GM23338 (cell line): ENCODE measurements around the gene CEBPB. TPM values are rescaled to one million over a fixed set of nuclear protein-coding genes. Genes with fewer than 3 reads are reported as not detected.

Experiments used
- ATAC-seq: fragments of 200-7000 bp; cut with Tn5 transposase; 3 replicates; pipeline ENCODE4 v1.9.1; 2020
- DNase-seq: peaks from one replicate; pipeline ENCODE4 v3.0.0-alpha.2; 2015; ENCODE audit warnings: low spot score
- H2AFZ ChIP-seq: fragments of 200-600 bp; sonication (generic); 2 replicates; pipeline ENCODE4 v1.8.0; 2016; ENCODE audit warnings: antibody characterized with exemption, mild to moderate bottlenecking, moderate library complexity
- H3F3A ChIP-seq: fragments of 200-600 bp; sonication (generic); replicated peaks from 2 replicates; pipeline ENCODE4 v1.8.0; 2017; ENCODE audit warnings: antibody characterized with exemption, mixed run types, low read depth
- H3K27ac ChIP-seq: fragments of 200-600 bp; sonication (generic); 2 replicates; pipeline ENCODE4 v1.6.1; 2016; ENCODE audit warnings: low read depth
- H3K27me3 ChIP-seq: fragments of 200-600 bp; sonication (generic); 2 replicates; pipeline ENCODE4 v1.8.0; 2016; ENCODE audit warnings: mild to moderate bottlenecking, mixed run types, moderate library complexity; ENCODE audit not compliant: insufficient read depth
- H3K36me3 ChIP-seq: fragments of 200-600 bp; sonication (generic); 2 replicates; pipeline ENCODE4 v1.8.0; 2016; ENCODE audit warnings: mild to moderate bottlenecking; ENCODE audit not compliant: insufficient read depth
- H3K4me1 ChIP-seq: fragments of 200-600 bp; sonication (generic); 2 replicates; pipeline ENCODE4 v1.8.0; 2016; ENCODE audit warnings: mild to moderate bottlenecking, moderate library complexity; ENCODE audit not compliant: insufficient read depth
- H3K4me2 ChIP-seq: fragments of 200-600 bp; sonication (generic); 2 replicates; pipeline ENCODE4 v1.7.1; 2017; ENCODE audit warnings: mixed run types
- H3K4me3 ChIP-seq: fragments of 200-600 bp; sonication (generic); 2 replicates; pipeline ENCODE4 v1.6.1; 2016; ENCODE audit warnings: mixed run types
- H3K79me2 ChIP-seq: fragments of 200-600 bp; sonication (generic); replicated peaks from 2 replicates; pipeline ENCODE4 v1.8.0; 2017; ENCODE audit warnings: mild to moderate bottlenecking; ENCODE audit not compliant: insufficient read depth
- H3K9me2 ChIP-seq: fragments of 200-600 bp; sonication (generic); 2 replicates; pipeline ENCODE4 v1.8.0; 2017; ENCODE audit not compliant: insufficient read depth
- H4K20me1 ChIP-seq: fragments of 200-600 bp; sonication (generic); replicated peaks from 2 replicates; pipeline ENCODE4 v1.8.0; 2017; ENCODE audit warnings: mild to moderate bottlenecking; ENCODE audit not compliant: insufficient read depth
- H3K27ac Mint-ChIP-seq: 2 replicates; pipeline ENCODE4 v1.8.0; 2020; ENCODE audit warnings: inconsistent platforms, mild to moderate bottlenecking, moderate library complexity, mixed read lengths
- H3K27me3 Mint-ChIP-seq: 3 replicates; pipeline ENCODE4 v1.8.0; 2022; ENCODE audit warnings: low read depth, mild to moderate bottlenecking, moderate library complexity, mixed read lengths, inconsistent platforms; ENCODE audit not compliant: insufficient read depth, poor library complexity
- H3K36me3 Mint-ChIP-seq: 3 replicates; pipeline ENCODE4 v1.8.0; 2021; ENCODE audit warnings: low read depth, mild to moderate bottlenecking, inconsistent platforms, moderate library complexity, mixed read lengths
- H3K4me1 Mint-ChIP-seq: 3 replicates; pipeline ENCODE4 v1.8.0; 2020; ENCODE audit warnings: mild to moderate bottlenecking, inconsistent platforms, mixed read lengths
- H3K4me3 Mint-ChIP-seq: 3 replicates; pipeline ENCODE4 v1.8.0; 2021; ENCODE audit warnings: moderate library complexity, mild to moderate bottlenecking, inconsistent platforms, mixed read lengths
- H3K9me3 Mint-ChIP-seq: 3 replicates; pipeline ENCODE4 v1.8.0; 2020; ENCODE audit warnings: moderate library complexity, mild to moderate bottlenecking, inconsistent platforms, mixed read lengths
- CREB1 ChIP-seq: fragments of 250-450 bp; sonication (Bioruptor Pico); IDR thresholded peaks from 2 replicates; pipeline ENCODE4 v1.5.0; 2020; ENCODE audit warnings: low read depth, mild to moderate bottlenecking, moderate library complexity
- CTCF ChIP-seq, 2 experiments: fragments of 200-600 bp in 1 of 2; sonication (generic) in 1 of 2; conservative IDR thresholded peaks; 2 replicates each; pipeline versions ENCODE4 v1.5.1 to v1.6.1; 2016 to 2017; ENCODE audit warnings: antibody characterized with exemption in 2 of 2, low read depth in 2 of 2, mild to moderate bottlenecking in 2 of 2, moderate library complexity in 1 of 2
- ETS1 ChIP-seq: IDR thresholded peaks from 2 replicates; pipeline ENCODE4 v1.6.1; 2016; ENCODE audit warnings: antibody characterized with exemption
- EZH2 ChIP-seq: fragments of 200-600 bp; sonication (generic); IDR thresholded peaks from one replicate; pipeline ENCODE4 v1.8.0; 2017; ENCODE audit warnings: antibody characterized with exemption, mild to moderate bottlenecking, low read depth; ENCODE audit not compliant: unreplicated experiment
- EZH2phosphoT487 ChIP-seq: fragments of 200-600 bp; sonication (generic); IDR thresholded peaks from one replicate; pipeline ENCODE4 v1.8.1; 2018; ENCODE audit warnings: antibody characterized with exemption; ENCODE audit not compliant: unreplicated experiment
- JUNB ChIP-seq: IDR thresholded peaks from one replicate; pipeline ENCODE4 v1.6.1; 2016; ENCODE audit warnings: antibody characterized with exemption; ENCODE audit not compliant: unreplicated experiment
- NANOG ChIP-seq: IDR thresholded peaks from 2 replicates; pipeline ENCODE4 v1.6.1; 2016; ENCODE audit warnings: antibody characterized with exemption, borderline replicate concordance
- POLR2AphosphoS5 ChIP-seq: IDR thresholded peaks from 2 replicates; pipeline ENCODE4 v1.6.1; 2016; ENCODE audit warnings: antibody characterized with exemption, low read depth
- REST ChIP-seq: IDR thresholded peaks from one replicate; pipeline ENCODE4 v1.6.1; 2018; ENCODE audit warnings: antibody characterized with exemption; ENCODE audit not compliant: unreplicated experiment
- STAT1 ChIP-seq: IDR thresholded peaks from one replicate; pipeline ENCODE4 v1.6.1; 2016; ENCODE audit warnings: antibody characterized with exemption; ENCODE audit not compliant: unreplicated experiment
- ZNF114 ChIP-seq: fragments of 250-450 bp; sonication (Bioruptor Pico); IDR thresholded peaks from 2 replicates; pipeline ENCODE4 v1.5.0; 2020; ENCODE audit warnings: mild to moderate bottlenecking, moderate library complexity
- ZNF331 ChIP-seq: fragments of 250-450 bp; sonication (Bioruptor Pico); IDR thresholded peaks from 2 replicates; pipeline ENCODE4 v1.5.0; 2020; ENCODE audit warnings: low read depth, mild to moderate bottlenecking, moderate library complexity
- ZNF462 ChIP-seq: fragments of 250-450 bp; sonication (Bioruptor Pico); IDR thresholded peaks from 2 replicates; pipeline ENCODE4 v1.5.0; 2020; ENCODE audit warnings: mild to moderate bottlenecking, moderate library complexity
- polyA plus RNA-seq: library from polyadenylated mRNA; unstranded; fragments of >200 nt; fragmentation: Nextera tagmentation; extraction: Ambion mirVana; gene quantifications from 2 replicates; pipeline ENCODE4 v1.2.1, GENCODE V29; 2016
- total RNA-seq: library from RNA; depleted of rRNA; stranded (reverse); fragments of >200 nt; shearing (Covaris generic); gene quantifications from 2 replicates; pipeline ENCODE4 v1.2.3, GENCODE V29; 2014

The CEBPB gene
- total and polyA plus RNA-seq, 2 experiments from 2014 or later: 20.6 to 25.4 TPM

- DNase-seq (no peak), ATAC-seq (no peak)
- no peak overlapping the region for H3K27ac ChIP-seq
- no peak overlapping the region for H2AFZ ChIP-seq
- H3K9me2 ChIP-seq: no peaks in the 10 kb centered on the region
- H3K4me3 ChIP-seq: no peak overlapping the region
- H3K4me2 ChIP-seq: no peak overlapping the region
- H3K27me3 Mint-ChIP-seq: peaks cover 9% of the 10 kb centered on the region
- H3K36me3 Mint-ChIP-seq: no peaks in the 10 kb centered on the region
- TF ChIP-seq ZNF331 (CRISPR knock-in tag): no peak
- no peak for TF ChIP-seq STAT1
- no peak for TF ChIP-seq ETS1
- TF ChIP-seq REST: no peak
- TF ChIP-seq ZNF462 (CRISPR knock-in tag): no peak
- TF ChIP-seq JUNB: no peak
- no peak for TF ChIP-seq NANOG
- no peak for TF ChIP-seq CTCF (conservative IDR thresholded peaks at IDR 0.05; ENCODE audit: low read depth in 2 of 2)
- no peak for TF ChIP-seq ZNF114 (CRISPR knock-in tag)
- no peak for TF ChIP-seq CREB1 (CRISPR knock-in tag)
- TF ChIP-seq POLR2AphosphoS5: no peak
- no peak for TF ChIP-seq EZH2
- TF ChIP-seq EZH2phosphoT487: no peak
- H3K4me3 Mint-ChIP-seq: no peak overlapping the region
- H3K27me3 ChIP-seq: no peaks in the 10 kb centered on the region
- H3K4me1 Mint-ChIP-seq: no peaks in the 10 kb centered on the region; the same call in 2 of the 3 replicates
- no peaks in the 10 kb centered on the region for H3F3A ChIP-seq
- no peaks in the 10 kb centered on the region for H3K36me3 ChIP-seq
- no peaks in the 10 kb centered on the region for H3K9me3 Mint-ChIP-seq
- no peaks in the 10 kb centered on the region for H3K79me2 ChIP-seq
- no peak overlapping the region for H3K27ac Mint-ChIP-seq
- H4K20me1 ChIP-seq: no peaks in the 10 kb centered on the region
- no peaks in the 10 kb centered on the region for H3K4me1 ChIP-seq
Observed at GRCh38 chr20:50230871-50231560, 40.4 kb downstream of the CEBPB start.
